Gastrocnemius medialis (tissue), 4 donors: ENCODE measurements around the gene ARMC7. TPM values are rescaled to one million over a fixed set of nuclear protein-coding genes. Genes with fewer than 3 reads are reported as not detected.

Experiments
- ATAC-seq, 2 donors: fragments of 150-250 bp; one replicate each; pipeline ENCODE4 v1.9.1; 2016
- DNase-seq, 2 donors: peaks; one replicate each; pipeline ENCODE4 v3.0.0-alpha.2; 2019
- H3K27ac ChIP-seq, 4 donors: fragments of 200-600 bp; sonication (generic); 1 replicate in 1 of 4; 2 replicates in 3 of 4; pipeline ENCODE4 v1.5.1; 2016 to 2018; ENCODE audit warnings: mild to moderate bottlenecking in 2 of 4, moderate library complexity in 1 of 4
- H3K27me3 ChIP-seq, 3 donors: fragments of 200-600 bp; sonication (generic) in 2 of 3; 1 replicate in 1 of 3; 2 replicates in 2 of 3; pipeline versions ENCODE4 v1.5.1 to v1.6.0; 2016 to 2019; ENCODE audit warnings: mild to moderate bottlenecking in 1 of 3, moderate library complexity in 1 of 3
- H3K36me3 ChIP-seq, 2 donors: fragments of 200-600 bp; sonication (generic) in 1 of 2; one replicate each; pipeline ENCODE4 v1.5.1; 2017 to 2018
- H3K4me1 ChIP-seq, 2 donors: fragments of 200-600 bp; sonication (generic) in 1 of 2; one replicate each; pipeline ENCODE4 v1.5.1; 2016 to 2017; ENCODE audit warnings: mild to moderate bottlenecking in 2 of 2
- H3K4me3 ChIP-seq, 4 donors: fragments of 200-600 bp; sonication (generic) in 3 of 4; 1 replicate in 1 of 4; 2 replicates in 3 of 4; pipeline ENCODE4 v1.5.1; 2016 to 2019; ENCODE audit warnings: mild to moderate bottlenecking in 2 of 4
- H3K9me3 ChIP-seq, 3 donors: fragments of 200-600 bp; sonication (generic) in 2 of 3; 1 replicate in 1 of 3; 2 replicates in 2 of 3; pipeline ENCODE4 v1.5.1; 2016 to 2019
- CTCF ChIP-seq, 5 experiments: fragments of 450-650 bp in 3 of 5; fragments of 200-600 bp in 2 of 5; sonication (generic) in 2 of 5; IDR thresholded peaks in 4 of 5; conservative IDR thresholded peaks in 1 of 5; 1 replicate in 4 of 5; 2 replicates in 1 of 5; pipeline ENCODE4 v1.5.1; 2016 to 2019; ENCODE audit warnings: antibody characterized with exemption in 5 of 5, mild to moderate bottlenecking in 3 of 5, moderate library complexity in 3 of 5
- POLR2A ChIP-seq, 2 donors: fragments of 450-650 bp; IDR thresholded peaks; one replicate each; pipeline ENCODE4 v1.6.1; 2017; ENCODE audit warnings: antibody characterized with exemption in 2 of 2, mild to moderate bottlenecking in 2 of 2, moderate library complexity in 2 of 2
- in situ Hi-C, 4 donors: fragments of 200-750 bp; cut with MboI; loops; one replicate each; pipeline versions ENCODE4 v1.15.0 to v1.8.0; 2017; ENCODE audit warnings: low sequenced_read_pairs in 4 of 4
- intact Hi-C: fragments of 100-400 bp; cut with DNase I; formaldehyde crosslinking; loops from one replicate; pipeline ENCODE4 v1.15.1; 2023; ENCODE audit warnings: low total_unique reads
- total RNA-seq, 4 donors: library from RNA; depleted of rRNA; stranded (reverse); fragments of >200 nt; gene quantifications; one replicate each; pipeline versions ENCODE4 v1.1.0 to v1.2.3, GENCODE V29; 2016

ARMC7 gene
- total RNA-seq, 4 donors from 2014 or later, result 2.0 to 4.4 (median 3.0) TPM

GRCh38 chr17:75090871-75091854 lies 18.6 kb upstream of the ARMC7 start:
- Histone ChIP-seq H3K27me3 (no peaks in the 10 kb centered on the region), H3K36me3 (no peaks in the 10 kb centered on the region), H3K4me3 (no peak overlapping the region), H3K4me1 (peaks cover 29 to 38% of the 10 kb centered on the region in 2 donors), H3K27ac (peak overlapping the region; percentile 35 to 79 (median 50)), H3K9me3 (no peaks in the 10 kb centered on the region)
- intact Hi-C loops, result no loop called here
- in situ Hi-C loops, result no loop called here
- TF ChIP-seq POLR2A (IDR thresholded peaks at IDR 0.05) (no peak), CTCF (IDR thresholded peaks at IDR 0.05 in 4 of 5, conservative IDR thresholded peaks at IDR 0.05 in 1 of 5) (no peak)
- DNase-seq (peak in 1 of 2 donors; percentile 36), ATAC-seq (peak in 1 of 2 donors; percentile 26)

GRCh38 chr17:75091855-75092327 lies 17.9 kb upstream of the ARMC7 start:
- peak overlapping the region in 2 of 4 donors; percentile 35 to 79 for H3K27ac ChIP-seq
- in situ Hi-C loops (no loop called here), intact Hi-C loops (no loop called here)
- H3K9me3 ChIP-seq, result no peaks in the 10 kb centered on the region
- TF ChIP-seq CTCF (IDR thresholded peaks at IDR 0.05 in 4 of 5, conservative IDR thresholded peaks at IDR 0.05 in 1 of 5) (no peak), POLR2A (IDR thresholded peaks at IDR 0.05) (no peak)
- no peaks in the 10 kb centered on the region for H3K27me3 ChIP-seq
- no peak overlapping the region for H3K4me3 ChIP-seq
- ATAC-seq, result no peak
- no peaks in the 10 kb centered on the region for H3K36me3 ChIP-seq
- DNase-seq, result no peak
- H3K4me1 ChIP-seq, result peaks cover 32 to 40% of the 10 kb centered on the region in 2 donors

GRCh38 chr17:75093548-75094158 lies 16.1 kb upstream of the ARMC7 start:
- Histone ChIP-seq H3K27me3 (no peaks in the 10 kb centered on the region), H3K27ac (no peak overlapping the region), H3K36me3 (no peaks in the 10 kb centered on the region), H3K9me3 (no peaks in the 10 kb centered on the region), H3K4me1 (peaks cover 21 to 26% of the 10 kb centered on the region in 2 donors), H3K4me3 (no peak overlapping the region)
- no peak for DNase-seq
- TF ChIP-seq POLR2A (IDR thresholded peaks at IDR 0.05) (no peak), CTCF (IDR thresholded peaks at IDR 0.05 in 4 of 5, conservative IDR thresholded peaks at IDR 0.05 in 1 of 5) (no peak)
- no peak for ATAC-seq
- intact Hi-C loops (no loop called here), in situ Hi-C loops (no loop called here)

- Histone ChIP-seq H3K36me3 (no peaks in the 10 kb centered on the region), H3K4me3 (no peak overlapping the region), H3K4me1 (peaks cover 19 to 21% of the 10 kb centered on the region in 2 donors), H3K27me3 (no peaks in the 10 kb centered on the region), H3K27ac (peak overlapping the region in 1 of 4 donors; percentile 34), H3K9me3 (no peaks in the 10 kb centered on the region)
- ATAC-seq (no peak), DNase-seq (no peak)
- no peak for TF ChIP-seq POLR2A (IDR thresholded peaks at IDR 0.05)
- no peak for TF ChIP-seq CTCF (IDR thresholded peaks at IDR 0.05 in 4 of 5, conservative IDR thresholded peaks at IDR 0.05 in 1 of 5)
- intact Hi-C loops, result no loop called here
- in situ Hi-C loops, result no loop called here
Observed at GRCh38 chr17:75094871-75095399, 14.8 kb upstream of the ARMC7 start.
